ENCODE data around the gene PSENEN.
"Not testable (repeated sequence)": the region's sequence is repeated elsewhere in the genome, so short reads cannot be mapped to it uniquely, and the experiment has no call there.

The PSENEN gene

DNA sequence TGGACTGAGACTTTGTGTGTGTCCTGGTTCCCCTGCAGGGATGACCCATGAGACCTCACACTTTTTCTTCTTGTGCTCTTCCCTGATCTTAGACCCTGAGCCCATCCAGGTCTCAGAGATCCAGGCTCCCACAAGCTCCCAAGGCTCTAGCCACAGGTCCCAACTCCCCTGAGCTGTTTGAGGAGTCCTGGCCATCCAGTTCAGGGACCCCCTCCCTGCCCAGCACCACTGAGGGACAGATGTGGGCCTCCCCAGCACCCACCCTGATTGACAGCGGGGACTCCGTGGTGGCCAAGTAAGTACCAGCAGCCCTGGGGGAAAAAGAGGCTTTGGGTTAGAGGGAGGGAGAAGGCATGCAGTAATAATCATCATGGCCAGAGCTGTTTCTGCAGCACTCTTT lies 14.2 kb downstream of the PSENEN start:
- Histone ChIP-seq H3K4me3 (no peak overlapping the region), H3K27ac (no peak overlapping the region)

DNA sequence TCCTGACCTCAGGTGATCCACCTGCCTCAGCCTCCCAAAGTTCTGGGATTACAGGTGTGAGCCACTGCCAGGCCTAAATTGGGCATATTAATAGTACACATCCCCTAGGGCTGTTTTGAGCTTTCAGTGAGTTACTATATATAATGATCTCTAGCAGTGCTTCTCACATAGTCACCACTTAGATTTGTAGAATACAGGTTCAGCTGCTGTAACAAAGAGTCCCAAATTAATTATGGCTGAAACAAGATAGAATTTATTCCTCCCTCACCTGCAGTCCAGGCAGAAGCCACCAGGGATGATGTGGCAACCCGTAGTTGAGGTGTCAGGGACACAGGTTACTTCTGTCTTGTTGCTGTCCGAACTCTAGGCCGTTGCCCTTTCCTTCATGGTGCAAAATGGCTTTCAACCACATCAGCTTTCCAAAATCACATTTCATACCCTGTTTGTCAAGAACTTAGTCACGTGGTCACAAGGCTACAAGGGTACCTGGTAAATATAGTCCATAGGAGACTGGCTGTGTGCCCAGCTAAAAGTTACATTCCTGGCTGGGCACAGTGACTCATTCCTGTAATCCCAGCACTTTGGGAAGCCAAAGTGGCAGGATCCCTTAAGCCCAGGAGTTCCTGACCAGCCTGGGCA lies 15.4 kb downstream of the PSENEN start:
- no peak overlapping the region for H3K4me3 ChIP-seq
- no peak overlapping the region for H3K27ac ChIP-seq

DNA sequence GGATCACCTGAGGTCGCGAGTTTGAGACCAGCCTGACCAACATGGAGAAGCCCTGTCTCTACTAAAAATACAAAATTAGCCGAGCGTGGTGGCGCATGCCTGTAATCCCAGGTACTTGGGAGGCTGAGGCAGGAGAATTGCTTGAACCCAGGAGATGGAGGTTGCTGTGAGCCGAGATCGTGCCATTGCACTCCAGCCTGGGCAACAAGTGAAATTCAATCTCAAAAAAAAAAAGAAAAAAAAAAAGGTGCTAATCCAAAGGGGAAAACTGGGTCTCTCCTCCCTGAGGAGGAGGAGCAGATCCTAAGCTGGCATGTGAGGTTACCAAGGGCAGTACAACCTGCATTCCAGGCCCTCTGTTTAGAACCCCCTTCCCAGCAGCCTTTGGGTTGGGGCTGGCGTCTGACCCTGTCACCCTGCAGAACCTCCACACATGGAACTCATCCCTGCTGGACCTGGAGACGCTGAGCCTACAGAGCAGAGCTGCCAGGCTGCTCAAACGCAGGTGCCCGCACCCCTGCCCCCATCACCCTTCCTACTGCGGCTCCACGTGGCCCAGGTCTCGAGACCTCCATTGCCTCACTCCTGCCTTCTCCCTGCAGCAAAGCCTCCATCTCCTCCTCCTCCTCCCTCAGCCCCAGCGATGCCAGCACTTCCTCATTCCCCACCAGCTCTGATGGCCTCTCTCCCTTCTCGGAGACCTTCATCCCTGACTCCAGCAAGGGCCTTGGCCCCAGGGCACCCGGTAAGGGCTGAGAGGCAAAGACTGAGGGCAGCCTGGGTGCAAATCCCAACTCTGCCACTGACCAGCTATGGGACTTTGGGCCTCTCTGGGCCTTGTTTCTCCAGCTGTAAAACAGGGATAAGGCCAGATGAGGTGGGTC lies 19.2 kb downstream of the PSENEN start:
- Histone ChIP-seq H3K27ac (no peak overlapping the region), H3K4me3 (no peak overlapping the region)

DNA sequence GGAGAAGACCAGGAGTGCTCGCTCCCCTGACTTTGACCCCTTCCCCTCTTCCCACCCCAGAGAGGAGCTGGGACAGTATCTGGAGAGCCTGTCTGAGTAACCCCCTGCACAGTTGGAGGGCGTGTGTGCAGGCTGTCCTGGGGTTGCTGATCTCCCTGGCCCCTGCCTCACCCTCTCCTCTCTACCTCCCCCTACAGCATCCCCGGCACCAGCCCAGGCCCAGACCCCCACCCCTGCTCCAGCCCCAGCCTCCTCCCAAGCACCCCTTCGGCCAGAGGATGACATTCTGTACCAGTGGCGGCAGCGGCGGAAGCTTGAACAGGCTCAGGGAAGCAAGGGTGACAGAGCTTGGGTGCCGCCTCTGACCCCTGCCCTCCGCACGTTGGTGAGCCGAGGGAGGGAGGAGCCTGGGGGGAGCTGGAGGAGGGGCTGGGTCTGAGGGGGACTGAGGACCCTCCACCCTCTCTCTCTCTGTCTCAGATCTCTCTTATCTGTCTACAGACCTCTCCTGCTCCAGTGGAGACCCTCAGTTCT lies 21.2 kb downstream of the PSENEN start:
- no peak overlapping the region for H3K27ac ChIP-seq
- no peak overlapping the region for H3K4me3 ChIP-seq

DNA sequence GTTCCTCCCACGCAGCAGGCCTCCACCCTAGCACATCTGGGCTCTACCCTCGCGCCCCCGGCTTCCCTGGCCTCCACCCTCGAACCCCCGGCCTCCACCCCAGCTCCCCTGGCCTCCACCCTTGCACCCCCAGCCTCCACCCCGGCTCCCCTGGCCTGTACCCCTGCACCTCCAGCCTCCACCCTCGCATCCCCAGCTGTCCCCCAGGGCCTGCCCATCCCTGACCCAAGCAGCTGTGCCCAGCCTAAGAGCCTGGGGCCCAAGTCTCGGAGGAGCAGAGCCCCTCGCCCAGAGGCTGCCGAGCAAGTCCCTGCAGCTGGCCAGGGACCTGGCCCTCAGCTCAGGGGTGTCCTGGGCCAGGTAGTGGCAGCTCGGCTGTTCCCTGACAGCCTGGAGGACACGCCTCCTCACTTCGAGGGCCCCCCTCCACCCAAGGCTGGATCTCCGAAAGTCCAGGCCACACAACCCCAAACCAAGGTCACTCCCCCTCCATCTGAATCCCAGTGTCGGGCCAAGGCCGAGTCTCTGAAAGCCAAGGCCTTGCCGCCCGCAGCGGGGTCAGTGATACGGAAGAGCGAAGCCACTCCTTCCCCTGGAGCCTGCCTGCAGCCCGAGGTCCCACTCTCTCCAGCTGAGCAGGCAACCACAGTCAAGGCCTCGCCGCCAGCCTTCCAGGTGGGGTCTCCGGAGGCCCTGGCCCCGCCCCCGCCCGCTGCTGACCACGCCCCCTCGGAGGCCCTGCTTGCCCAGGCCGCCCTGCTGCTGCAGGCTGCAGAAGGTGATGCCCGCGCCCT lies 22.0 kb downstream of the PSENEN start:
- H3K27ac ChIP-seq = no peak overlapping the region
- H3K4me3 ChIP-seq = no peak overlapping the region

DNA sequence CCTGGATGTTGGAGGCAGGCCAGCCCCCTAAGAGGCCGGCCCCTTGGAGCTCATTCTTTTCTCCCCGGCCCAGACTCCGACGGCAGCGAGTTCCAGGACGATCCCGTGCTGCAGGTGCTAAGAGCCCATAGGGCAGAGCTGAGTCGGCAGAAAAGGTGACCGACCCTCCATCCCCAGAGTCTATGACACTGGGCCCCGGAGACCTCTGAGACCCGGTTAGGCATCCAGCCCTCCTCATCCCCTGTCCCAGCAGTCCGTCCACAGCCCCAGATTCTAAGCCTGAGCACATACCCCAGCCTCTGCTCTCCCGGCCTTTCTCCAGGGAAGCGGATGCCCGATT lies 22.6 kb downstream of the PSENEN start:
- Histone ChIP-seq H3K4me3 (no peak overlapping the region), H3K27ac (no peak overlapping the region)

DNA sequence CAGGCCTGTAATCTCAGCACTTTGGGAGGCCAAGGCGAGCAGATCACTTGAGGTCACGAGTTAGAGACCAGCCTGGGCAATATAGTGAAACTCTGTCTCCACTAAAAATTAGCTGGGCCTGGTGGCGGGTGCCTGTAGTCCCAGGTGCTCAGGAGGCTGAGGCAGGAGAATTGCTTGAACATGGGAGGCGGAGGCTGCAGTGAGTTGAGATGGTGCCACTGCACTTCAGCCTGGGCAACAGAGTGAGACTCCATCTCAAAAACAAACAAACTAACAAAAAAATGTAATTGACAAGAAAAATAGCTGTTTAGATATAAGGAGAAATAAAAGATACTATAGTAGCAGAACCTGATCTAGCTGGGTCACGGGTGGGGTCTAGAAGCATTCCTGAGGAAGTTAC lies 26.9 kb downstream of the PSENEN start:
- H3K4me3 ChIP-seq, H3K27ac ChIP-seq: not testable (repeated sequence)

DNA sequence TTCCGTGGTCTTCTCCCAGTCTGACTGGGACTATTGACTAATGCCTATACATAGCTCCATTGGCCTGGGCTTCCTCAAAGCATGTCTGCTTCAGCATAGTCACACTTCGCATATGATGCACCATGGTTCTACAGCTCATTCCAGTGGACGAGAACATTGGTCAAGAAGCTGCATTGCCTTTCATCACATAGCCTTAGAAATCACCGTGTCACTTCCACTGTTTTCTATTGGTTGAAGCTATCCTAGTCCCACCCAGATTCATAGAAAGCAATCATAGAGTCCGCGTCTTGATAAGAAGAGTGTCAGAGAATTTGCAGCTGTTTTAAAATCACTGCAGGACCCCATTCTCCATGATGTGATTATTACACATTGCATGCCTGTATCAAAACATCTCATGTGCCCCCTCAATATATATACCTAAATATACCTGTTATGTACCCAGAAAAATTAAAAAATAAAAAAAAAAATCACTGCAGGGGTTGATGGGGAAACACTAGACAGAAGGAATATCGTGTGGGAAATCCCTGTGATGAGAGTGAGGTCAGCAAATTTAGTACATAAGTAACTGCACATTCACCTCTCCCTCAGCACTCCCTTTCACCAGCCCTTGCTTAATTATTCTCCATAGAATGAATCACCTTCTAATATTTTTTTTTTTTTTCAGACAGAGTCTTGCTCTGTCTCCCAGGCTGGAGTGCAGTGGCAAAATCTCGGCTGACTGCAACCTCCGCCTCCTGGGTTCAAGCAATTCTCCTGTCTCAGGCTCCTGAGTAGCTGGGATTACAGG lies 27.8 kb downstream of the PSENEN start:
- Histone ChIP-seq H3K27ac (no peak overlapping the region), H3K4me3 (no peak overlapping the region)

DNA sequence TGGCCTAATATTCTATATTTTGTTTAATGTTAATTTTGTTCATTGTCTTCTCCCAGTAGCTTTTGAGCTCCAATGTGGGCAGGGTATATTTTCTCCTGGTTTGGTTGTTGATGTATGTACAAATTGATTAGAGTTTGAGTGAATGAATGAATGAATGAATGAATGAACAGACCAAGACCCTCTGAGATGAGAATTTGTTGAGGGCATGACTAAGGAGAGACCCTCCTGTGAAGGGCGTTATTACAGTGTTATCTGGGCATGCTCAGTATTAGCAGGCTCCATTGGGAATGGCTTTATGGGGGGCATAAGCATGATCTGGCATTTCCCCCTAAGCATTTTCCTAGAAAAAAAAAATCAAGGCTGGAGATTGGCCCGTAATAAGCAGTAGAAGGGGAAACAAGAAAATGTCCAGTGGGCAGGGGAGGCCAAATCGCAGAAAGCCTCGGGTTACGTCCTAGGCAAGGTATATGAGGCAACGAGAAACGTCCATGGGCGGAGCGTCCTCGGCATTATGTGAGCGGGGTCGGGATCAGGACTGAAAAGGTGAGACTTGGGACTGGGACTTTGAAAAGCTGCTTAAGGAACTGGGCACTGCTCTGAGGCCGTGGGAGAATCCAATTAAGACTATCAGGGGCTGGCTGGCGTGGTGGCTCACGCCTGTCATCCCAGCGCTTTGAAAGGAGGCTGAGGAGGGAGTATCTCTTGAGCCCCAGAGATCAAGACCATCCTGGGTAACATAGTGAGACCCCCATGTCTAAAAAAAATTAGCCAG lies 29.0 kb downstream of the PSENEN start:
- H3K27ac ChIP-seq = no peak overlapping the region
- H3K4me3 ChIP-seq = peak overlapping the region in 6 of 7 experiments; percentile 54 to 96 (median 88)

DNA sequence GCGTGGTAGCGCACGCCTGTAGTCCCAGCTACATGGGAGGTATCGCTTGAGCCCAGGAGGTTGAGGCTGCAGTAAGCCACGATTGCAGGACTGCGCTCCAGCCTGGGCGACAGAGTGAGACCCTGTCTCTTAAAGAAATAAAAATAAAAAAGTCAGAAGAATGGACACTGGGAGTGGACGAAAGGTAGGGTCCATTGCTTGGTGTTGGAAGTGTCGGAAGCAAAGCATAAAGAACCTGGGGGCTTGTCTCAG lies 29.5 kb downstream of the PSENEN start:
- Histone ChIP-seq H3K27ac (no peak overlapping the region), H3K4me3 (peak overlapping the region; percentile 54 to 96 (median 87))

DNA sequence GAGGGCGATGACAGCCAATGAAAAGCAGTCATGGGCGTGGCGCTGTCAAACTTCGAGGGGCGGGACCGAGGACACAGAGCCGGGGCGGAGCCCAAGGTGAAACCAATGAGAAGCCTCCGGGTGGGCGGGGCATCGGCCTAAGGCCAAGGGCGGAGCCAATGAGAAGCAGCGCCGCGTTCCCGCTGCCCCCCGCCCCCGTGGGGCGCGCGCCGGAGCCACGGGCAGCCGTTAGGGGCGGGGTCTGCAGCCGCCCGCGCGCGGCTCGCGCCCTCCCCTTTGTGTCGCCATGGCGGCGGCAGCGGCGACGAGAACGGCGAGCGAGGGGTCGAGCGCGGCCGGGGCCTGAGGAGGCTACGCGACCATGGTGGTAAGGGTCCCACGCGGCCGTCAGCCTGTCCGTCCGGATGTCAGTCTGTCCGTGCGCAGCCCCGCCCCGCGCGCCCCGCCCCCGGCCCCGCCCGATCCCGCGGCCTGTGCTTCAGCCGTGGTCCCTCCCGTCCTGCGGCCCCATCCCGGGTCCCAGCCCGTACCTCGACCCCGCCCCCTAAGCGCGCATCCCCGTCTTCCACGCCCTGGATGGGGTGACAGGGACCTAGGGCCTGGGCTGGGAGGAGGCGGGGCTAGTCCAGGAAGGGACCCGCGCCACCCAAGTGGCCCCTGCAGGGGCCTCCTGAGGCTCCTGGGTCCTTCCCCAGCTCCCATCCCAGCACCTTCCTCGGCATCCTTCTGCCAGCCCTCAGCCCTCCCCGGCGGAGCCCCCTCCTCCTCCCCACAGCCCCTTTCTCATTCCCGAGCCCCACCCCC lies 30.0 kb downstream of the PSENEN start, which contains the start of gene ARHGAP33:
Gene ARHGAP33 (plus strand): TSS at position 267 of the 804 bp plus-strand sequence. CDS start 95 bp downstream, at position 362.
- peak within 1 kb of the TSS; percentile 54 to 96 (median 87) for H3K4me3 ChIP-seq
- H3K27ac ChIP-seq = peak within 1 kb of the TSS in 19 of 21 experiments; percentile 3 to 79 (median 67)

DNA sequence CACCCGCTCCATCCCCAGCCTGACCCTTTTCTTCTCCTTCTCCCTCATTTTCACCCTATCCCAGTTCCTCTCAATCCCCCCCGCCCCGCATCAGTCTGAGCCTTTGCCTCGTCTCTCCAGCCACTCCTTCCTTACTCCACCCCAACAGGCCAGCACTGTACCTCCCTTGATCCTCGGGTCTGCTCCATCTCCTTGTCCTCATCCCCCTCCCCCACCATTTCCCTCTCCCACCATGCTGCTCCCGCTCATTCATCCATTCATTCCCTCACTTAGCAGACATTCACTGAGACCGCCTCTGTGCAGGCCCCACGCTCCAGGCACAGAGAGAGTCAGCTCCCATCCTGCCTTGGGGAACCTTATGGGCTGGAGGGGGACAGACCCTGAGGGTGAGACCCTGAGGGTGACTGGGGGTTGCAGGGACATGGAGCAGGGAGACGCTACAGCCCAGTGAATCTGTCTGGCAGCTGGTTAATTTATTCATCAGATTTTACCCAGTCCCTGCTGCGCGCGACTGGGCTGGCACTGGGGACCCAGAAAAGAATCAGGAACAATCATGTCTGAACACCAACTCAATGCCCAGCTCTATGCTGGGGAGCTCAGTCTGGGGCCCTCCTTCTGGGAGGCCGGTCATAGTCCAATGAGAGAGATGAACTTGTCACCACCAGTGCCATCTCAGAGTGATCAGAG lies 30.8 kb downstream of the PSENEN start:
- peak overlapping the region in 15 of 21 experiments; percentile 3 to 79 (median 70) for H3K27ac ChIP-seq
- peak overlapping the region; percentile 54 to 96 (median 87) for H3K4me3 ChIP-seq

DNA sequence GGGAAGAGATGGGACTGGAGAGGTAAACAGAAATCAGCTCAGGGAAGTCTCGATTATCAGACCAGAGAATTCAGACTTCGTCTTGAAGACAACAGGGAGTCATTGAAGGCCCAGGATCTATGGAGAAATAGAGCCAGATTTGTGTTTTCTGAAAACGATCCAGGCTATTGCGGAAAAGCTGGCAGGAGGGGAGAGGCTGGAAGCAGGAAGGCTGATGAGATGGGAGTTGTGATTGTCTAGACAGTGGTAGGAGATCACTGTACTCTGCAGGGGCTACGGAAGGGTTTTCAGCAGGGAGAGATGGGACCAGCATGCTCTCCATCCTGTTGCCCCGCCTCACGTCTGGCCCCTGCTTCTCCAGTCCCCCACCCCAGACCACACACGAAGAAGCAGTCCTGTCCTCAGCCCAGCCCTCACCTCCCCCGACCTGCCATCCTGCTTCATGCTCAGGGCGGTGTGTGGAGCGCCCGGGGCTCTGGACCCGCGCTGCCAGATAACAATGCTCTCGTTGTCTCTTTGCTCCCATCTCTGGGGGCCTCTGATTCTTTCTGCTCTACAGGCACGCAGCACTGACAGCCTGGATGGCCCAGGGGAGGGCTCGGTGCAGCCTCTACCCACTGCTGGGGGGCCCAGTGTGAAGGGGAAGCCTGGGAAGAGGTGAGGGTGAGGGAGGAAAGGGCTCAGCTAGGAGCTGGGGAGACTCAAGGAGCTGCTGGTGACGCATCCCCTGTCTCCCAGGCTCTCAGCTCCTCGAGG lies 31.8 kb downstream of the PSENEN start:
- Histone ChIP-seq H3K4me3 (no peak overlapping the region), H3K27ac (peak overlapping the region in 1 of 21 experiments; percentile 22)

DNA sequence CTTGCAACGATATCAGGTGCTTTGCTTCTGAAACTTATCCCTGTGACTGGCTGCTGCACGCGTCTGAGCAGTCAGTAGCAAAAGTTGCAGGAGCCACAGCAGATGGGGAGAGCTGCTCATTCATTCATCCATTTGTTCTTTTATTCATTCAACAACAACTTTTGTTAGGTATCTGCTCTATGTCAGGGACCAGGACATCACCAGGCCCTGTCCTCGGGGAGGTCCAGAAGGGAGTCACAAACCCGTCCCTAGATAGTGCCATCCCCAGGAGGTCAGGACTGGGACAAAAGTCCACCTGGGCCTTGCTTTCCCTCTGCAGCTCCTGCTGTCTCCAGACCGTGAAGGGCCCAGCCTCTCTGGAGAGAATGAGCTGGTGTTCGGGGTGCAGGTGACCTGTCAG lies 32.5 kb downstream of the PSENEN start:
- Histone ChIP-seq H3K4me3 (no peak overlapping the region), H3K27ac (no peak overlapping the region)

DNA sequence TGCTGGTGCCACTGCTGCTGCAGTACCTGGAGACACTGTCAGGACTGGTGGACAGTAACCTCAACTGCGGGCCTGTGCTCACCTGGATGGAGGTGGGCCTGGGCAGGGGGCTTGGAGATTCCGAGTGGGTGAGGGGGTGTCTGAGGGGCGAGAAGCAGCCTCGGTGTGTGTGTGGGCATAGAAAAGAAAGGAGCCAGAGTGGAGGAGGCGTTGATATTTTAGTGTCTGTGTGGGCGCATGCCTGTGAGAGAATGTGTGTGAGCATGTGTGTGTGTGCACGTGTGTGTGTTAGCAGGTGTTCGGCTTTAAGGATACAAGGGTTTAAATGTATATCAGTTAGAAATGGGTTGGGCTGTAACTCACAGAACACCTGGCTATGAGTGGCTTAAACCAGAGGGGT lies 33.6 kb downstream of the PSENEN start:
- no peak overlapping the region for H3K4me3 ChIP-seq
- no peak overlapping the region for H3K27ac ChIP-seq

DNA sequence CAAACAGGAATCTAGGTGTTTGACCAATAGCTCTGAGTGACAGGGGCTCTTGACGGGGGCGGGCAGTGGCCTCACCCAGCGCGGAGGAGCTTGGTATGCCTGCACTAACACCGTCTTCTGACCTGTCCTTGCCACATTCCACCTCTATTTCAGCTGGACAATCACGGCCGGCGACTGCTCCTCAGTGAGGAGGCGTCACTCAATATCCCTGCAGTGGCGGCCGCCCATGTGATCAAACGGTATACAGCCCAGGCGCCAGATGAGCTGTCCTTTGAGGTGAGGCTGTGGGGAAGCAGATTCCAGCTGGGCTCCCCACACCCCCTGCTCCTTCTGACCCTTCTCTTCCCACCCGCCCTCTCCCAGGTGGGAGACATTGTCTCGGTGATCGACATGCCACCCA lies 34.6 kb downstream of the PSENEN start:
- Histone ChIP-seq H3K4me3 (no peak overlapping the region), H3K27ac (no peak overlapping the region)

DNA sequence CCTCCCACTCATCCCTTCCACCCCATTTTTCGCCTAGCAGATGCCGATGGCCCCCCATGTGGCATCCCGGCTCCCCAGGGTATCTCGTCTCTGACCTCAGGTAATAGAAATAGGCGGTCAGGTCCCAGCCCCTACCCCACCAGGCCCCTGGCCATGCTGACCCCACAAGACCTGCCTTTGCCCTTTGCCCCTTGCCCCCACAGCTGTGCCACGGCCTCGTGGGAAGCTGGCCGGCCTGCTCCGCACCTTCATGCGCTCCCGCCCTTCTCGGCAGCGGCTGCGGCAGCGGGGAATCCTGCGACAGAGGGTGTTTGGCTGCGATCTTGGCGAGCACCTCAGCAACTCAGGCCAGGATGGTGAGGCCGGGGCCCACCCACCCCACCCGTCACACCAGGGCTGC lies 35.3 kb downstream of the PSENEN start:
- Histone ChIP-seq H3K27ac (no peak overlapping the region), H3K4me3 (no peak overlapping the region)

Measured in skin epidermis (tissue), 12 donors.